ENCODE measurements around the gene RPS6KA1. TPM values are rescaled to one million over a fixed set of nuclear protein-coding genes. Genes with fewer than 3 reads are reported as not detected.

The RPS6KA1 gene
- total and polyA plus RNA-seq, 9 of the 15 experiments (the other 6 are each of a cell fraction or from before 2014, with no cell fraction given), result 2.4 to 61.0 (median 35.5) TPM

- 11% methylated on average over 4 of the region's 4 CpGs for WGBS (ENCODE audit: insufficient coverage, low coverage, missing lambda C conversion rate)
- ChIA-PET CTCF (ENCODE audit: low intra/inter-chr PET ratio) (interaction anchor here (1.0 to 4.2 kb wide), 4 partner anchors 73 to 274 kb away, joined by 4 to 80 read pairs (median 14); partner anchors contain the start of gene PIGV), POLR2A (interaction anchor here (0.9 to 7.0 kb wide), 7 partner anchors 11 to 288 kb away, joined by 3 to 102 read pairs (median 10); partner anchors contain the start of genes ARID1A and PIGV)
- intact Hi-C loops (cut with micrococcal nuclease) (no loop called here), in situ Hi-C loops (cut with MboI) (loop anchor here (5.0 kb wide), 1 partner anchor 193 kb away; no protein-coding TSS in a partner anchor)
- DNase-seq (ENCODE audit: extremely low read depth in 1 of 4, low spot score in 3 of 4) (no peak), FAIRE-seq (no peak), ATAC-seq (no peak)
- Histone ChIP-seq H3K9ac (ENCODE audit: insufficient read depth in 1 of 2, low read depth in 2 of 2, low read length in 2 of 2) (no peak overlapping the region), H3K36me3 (ENCODE audit: control insufficient read depth, insufficient read depth, low read length) (no peaks in the 10 kb centered on the region), H2AFZ (ENCODE audit: low read depth, low read length) (peak overlapping the region; percentile 24; the same call in 1 of the 2 replicates), H3K27ac (ENCODE audit: extremely low read depth, low read depth, low read length) (no peak overlapping the region), H3K4me2 (ENCODE audit: insufficient read depth, low read length) (no peak overlapping the region), H3K4me1 (replicated peaks in 1 of 2; ENCODE audit: control insufficient read depth in 2 of 2, insufficient read depth in 2 of 2, low read length in 2 of 2) (peaks cover 0 to 15% of the 10 kb centered on the region in 2 experiments; a peak in 3 of 5 replicates), H3K9me3 (replicated peaks; ENCODE audit: control insufficient read depth, insufficient read depth, low read depth, low read length) (no peaks in the 10 kb centered on the region), H3K9me1 (ENCODE audit: control insufficient read depth, insufficient read depth, low read length) (no peaks in the 10 kb centered on the region), H3K4me3 (no peak overlapping the region), H3K79me2 (ENCODE audit: control insufficient read depth, insufficient read depth, low read length) (no peaks in the 10 kb centered on the region), H3K27me3 (ENCODE audit: control insufficient read depth in 2 of 2, insufficient read depth in 2 of 2, low read length in 2 of 2) (no peaks in the 10 kb centered on the region), H4K20me1 (replicated peaks; ENCODE audit: control insufficient read depth, insufficient read depth, low read length) (no peaks in the 10 kb centered on the region)
- no TSS peak for BruUV-seq (replicated peaks)
- TF ChIP-seq THRAP3 (IDR thresholded peaks at IDR 0.05; ENCODE audit: borderline replicate concordance) (no peak), ESRRA (IDR thresholded peaks at IDR 0.05; ENCODE audit: borderline replicate concordance, low read depth) (no peak), NCOA1 (IDR thresholded peaks at IDR 0.05; ENCODE audit: low read depth) (no peak), ELF2 (CRISPR knock-in tag; IDR thresholded peaks at IDR 0.05) (no peak), RBM15 (IDR thresholded peaks at IDR 0.05; ENCODE audit: insufficient read depth, low read length) (no peak), RCOR1 (IDR thresholded peaks at IDR 0.05; ENCODE audit: borderline replicate concordance in 1 of 2, low read depth in 2 of 2, low read length in 2 of 2) (no peak), HNRNPLL (IDR thresholded peaks at IDR 0.05; ENCODE audit: low read depth, low read length, poor library complexity, severe bottlenecking) (no peak), TAF15 (IDR thresholded peaks at IDR 0.05; ENCODE audit: low read depth, low read length) (no peak), ELK1 (CRISPR knock-in tag; IDR thresholded peaks at IDR 0.05) (no peak), NUFIP1 (IDR thresholded peaks at IDR 0.05; ENCODE audit: partially characterized antibody) (no peak), IRF9 (tag; IDR thresholded peaks at IDR 0.05) (no peak)
These were observed 74.3 kb downstream of the RPS6KA1 start for GRCh38 chr1:26603856-26604255.
